DMS53 (cell line): Measurements from ENCODE around the gene ANXA3.
"Not testable (repeated sequence)": the region's sequence is repeated elsewhere in the genome, so short reads cannot be mapped to it uniquely, and the experiment has no call there.

Experiments
- DNase-seq: peaks from one replicate; lab custom pipeline; 2025; lab: John Stamatoyannopoulos, UW

Gene ANXA3

DNA sequence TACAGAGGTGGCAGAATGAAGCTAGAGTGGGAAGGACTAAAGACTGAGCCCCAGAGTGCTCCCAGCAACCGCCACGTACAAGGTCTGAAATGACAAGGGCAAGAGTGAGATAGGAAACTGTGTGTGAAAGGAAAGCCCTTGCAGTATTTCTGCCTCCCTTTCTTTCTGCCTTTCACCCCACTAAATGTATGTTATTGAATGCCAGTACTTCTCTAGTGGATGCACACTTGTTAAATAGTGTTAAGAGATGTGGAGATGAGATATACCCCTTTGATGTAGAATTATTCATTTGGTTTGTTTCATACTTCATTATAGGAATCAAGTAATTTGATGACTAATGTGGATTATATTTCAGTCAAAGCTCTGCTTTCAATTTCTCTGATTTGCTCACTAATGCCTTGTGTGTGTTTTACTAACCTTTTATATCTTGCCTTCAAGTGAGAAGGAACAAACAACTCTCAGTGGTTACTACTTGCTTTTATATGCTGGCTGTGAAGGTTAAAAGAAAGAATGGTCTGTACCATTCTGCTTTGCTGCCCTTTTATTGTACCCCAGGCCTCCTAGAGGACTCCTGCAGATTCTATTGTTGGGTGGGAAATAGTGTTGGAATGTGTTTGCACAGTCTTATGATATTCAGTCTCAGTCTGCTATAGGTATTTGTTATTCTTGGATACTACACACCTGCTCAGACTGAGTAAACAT lies 8.0 kb upstream of the ANXA3 start:
- DNase-seq = peak; percentile 10

- DNase-seq = no peak
These were observed 6.9 kb upstream of the ANXA3 start for GRCh38 chr4:78544678-78545077.

- DNase-seq = no peak
These were observed 6.0 kb upstream of the ANXA3 start for GRCh38 chr4:78545275-78546246.

DNA sequence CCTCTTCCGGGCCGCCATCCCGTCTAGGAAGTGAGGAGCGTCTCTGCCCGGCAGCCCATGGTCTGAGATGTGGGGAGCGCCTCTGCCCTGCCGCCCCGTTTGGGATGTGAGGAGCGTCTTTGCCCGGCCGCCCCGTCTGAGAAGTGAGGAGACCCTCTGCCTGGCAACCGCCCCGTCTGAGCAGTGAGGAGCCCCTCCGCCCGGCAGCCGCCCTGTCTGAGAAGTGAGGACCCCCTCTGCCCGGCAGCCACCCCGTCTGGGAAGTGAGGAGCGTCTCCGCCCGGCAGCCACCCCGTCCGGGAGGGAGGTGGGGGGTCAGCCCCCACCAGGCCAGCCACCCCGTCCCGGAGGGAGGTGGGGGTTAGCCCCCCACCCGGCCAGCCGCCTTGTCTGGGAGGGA lies 3.7 kb upstream of the ANXA3 start:
- DNase-seq = not testable (repeated sequence)

DNA sequence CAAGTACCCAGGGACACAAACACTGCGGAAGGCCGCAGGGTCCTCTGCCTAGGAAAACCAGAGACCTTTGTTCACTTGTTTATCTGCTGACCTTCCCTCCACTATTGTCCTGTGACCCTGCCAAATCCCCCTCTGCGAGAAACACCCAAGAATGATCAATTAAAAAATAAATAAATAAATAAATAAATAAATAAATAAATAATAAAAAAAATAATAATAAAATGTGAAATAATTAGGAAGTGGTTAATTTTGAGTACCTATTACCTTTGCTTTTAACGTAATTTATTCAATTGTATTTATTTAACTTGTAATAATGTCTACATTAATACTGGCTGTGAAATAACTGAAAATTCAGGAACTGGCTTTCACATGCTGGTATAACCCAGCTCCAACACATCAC lies 2.7 kb upstream of the ANXA3 start:
- not testable (repeated sequence) for DNase-seq

DNA sequence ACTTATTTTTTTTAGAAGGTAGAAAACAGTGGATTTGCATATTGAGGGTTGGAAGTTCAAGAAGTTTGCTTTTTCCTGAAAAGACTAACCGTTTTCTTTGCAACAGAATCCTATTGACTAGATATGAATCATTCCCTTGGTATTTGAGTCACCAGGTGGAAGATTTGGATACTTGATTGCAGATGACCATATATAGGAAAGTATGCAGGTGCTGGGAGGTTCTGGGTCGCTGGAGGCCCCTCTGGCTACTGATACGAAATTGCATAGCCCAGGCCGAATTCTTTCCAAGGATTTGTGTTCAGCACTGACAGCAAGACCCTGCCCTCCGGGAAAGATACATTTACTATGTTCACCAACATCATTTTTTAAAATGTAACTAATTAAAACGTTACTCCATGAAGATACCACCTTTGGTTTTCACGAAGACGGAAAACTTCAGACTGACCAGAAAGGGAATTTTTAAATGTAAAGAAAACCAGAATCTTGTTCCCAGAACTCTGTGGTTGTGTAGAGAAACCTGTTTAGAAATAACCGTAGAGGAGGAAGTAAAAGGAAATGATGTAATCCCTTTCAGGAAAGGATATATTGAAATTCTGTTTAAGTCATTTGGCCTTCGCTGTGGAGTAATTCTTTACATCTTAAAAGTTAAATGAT lies 946 bp downstream of the ANXA3 start:
- peak; percentile 21 for DNase-seq

GRCh38 chr4:78553043-78553396 lies 1.4 kb downstream of the ANXA3 start:
- DNase-seq = no peak

DNA sequence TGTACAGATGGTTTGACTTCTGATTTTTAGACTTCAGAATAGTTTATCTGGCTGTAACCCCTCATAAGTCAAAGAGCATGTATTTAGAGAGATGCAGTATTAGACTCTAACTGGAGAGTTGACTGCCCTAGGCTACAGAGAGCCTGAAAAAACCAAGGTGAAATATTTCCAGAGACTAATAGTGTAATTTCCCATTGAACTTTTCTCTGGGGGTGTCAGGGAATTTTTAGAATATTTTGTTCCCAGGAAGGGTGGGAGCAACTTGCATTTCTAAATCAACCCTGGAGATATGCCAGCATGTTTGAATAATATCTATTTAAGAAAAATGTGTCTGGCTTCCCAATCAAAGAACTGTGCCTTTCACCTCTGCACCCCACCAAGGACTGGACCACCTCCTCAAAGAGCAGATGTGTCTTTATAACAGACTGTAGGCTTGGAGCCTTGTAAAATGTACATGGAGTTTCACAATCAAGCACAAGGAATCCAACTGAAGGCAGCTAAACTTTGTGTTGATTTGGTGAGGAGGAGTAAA lies 2.0 kb downstream of the ANXA3 start:
- no peak for DNase-seq

GRCh38 chr4:78556665-78557064 lies 5.1 kb downstream of the ANXA3 start:
- no peak for DNase-seq

GRCh38 chr4:78557841-78558240 lies 6.3 kb downstream of the ANXA3 start:
- no peak for DNase-seq

DNA sequence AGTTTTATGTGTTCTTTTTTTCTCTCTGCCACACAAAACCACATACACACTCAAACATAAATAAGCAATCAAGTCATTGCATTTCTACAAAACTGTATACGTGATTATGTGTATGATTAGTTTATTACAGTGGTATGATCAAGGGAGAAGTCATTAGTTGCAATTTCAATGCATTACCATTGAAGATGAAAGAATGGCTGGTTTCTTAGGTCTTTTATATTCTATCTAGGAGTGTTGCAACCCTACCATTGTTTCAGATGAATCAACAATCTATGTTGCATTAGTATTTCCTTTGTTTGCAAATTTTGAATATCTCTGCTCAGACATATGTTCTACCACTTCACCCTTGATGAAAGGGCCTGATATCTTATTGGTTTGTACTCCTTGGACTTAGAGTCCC lies 6.8 kb downstream of the ANXA3 start:
- DNase-seq = no peak

- DNase-seq = no peak
These were observed 8.9 kb downstream of the ANXA3 start for GRCh38 chr4:78560296-78560963.

DNA sequence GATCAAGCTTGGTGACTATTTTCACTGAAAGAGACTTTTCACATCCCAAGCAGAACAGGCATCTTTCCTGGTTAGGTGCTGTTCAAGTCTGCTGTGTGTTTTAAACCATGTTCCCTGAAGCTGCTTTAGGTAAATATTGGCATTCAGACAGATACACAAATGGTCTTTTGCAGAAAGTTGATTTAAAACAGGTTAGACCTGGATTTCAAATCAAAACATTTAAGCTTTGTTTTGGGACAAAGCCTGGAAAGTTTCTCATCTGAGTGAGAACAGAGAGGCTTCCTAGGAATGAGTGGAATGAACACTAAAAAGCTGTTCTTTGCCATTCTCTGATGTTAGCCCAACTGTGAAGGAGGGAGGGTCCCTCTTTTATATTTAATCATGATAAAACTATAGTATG lies 10.1 kb downstream of the ANXA3 start:
- DNase-seq = peak; percentile 37

DNA sequence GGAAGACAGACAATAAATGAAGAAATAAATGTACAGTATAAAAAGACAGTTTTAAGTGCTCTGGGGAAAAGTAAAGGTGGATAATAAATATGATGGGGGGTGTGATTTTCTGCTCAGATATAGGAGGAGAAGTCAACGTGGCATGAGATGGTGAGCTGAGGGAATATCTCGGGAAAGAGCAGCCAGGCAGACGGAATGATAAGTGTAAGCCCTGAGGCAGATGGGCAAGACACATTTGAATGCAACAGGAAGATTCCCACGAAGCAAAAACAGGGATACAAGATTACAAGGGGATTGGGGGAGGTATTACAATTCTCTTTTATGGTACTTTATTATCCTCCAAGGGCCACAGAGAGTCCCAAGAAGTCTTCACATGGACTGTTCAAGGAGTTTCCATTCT lies 11.1 kb downstream of the ANXA3 start:
- DNase-seq = no peak

- no peak for DNase-seq
These were observed 14.4 kb downstream of the ANXA3 start for GRCh38 chr4:78565971-78566372.

DNA sequence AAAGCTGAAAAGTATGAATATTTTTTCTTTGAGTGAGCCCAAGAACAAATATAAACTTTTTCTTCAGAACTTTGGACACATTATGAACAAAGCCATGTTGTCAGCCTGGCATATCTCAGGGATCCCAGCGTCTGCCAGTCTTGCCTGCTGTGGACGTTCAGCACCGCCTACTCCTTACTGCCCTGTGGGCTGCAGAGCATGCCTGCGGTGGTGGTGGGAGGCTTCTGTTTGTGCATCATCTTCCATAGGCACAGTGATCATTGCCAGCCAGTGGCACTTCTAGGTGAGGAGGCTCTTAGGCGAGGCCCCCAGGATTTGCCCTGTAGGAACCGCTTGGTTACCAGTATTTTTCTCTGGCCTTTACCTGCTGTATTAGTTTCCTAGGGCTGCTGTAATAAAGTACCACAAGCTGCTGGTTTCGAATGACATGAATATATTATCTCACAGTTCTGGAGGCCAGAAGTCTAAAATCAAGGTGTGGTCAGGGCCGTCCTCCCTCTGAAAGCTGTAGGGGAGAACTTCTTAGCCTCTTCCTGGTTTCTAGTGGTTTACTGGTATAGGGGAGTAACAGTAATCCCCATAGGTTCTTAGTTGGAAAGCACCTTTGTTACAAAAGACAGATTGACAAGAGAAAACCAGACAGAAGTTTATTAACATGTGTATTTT lies 15.4 kb downstream of the ANXA3 start:
- DNase-seq = no peak

DNA sequence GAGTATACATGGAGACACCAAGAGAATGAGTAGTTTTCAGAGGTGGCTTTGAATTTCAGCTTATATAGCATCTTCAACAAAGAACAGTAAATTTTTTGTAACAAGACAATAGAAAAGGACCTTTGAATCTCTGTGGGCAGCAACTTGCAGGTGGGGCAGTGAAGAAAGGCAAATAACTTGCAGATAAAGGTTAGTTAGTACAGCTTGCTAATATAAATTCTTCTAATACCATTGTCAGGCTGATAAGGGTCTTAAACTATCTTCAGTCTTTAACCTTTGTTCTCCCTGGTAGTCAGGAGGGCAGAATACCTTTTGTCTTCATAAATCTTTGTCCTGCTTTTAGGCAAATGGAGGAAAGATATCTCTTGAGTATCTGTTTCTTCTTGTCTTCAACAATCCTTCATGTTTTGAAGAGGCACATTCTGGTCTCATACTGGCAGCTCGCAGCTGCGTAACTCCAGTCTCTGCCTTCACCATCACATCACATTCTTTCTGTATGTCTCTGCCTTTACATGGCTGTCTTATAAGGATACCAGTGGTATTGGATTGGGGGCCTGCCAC lies 16.0 kb downstream of the ANXA3 start:
- no peak for DNase-seq

- no peak for DNase-seq
These were observed 17.2 kb downstream of the ANXA3 start for GRCh38 chr4:78568640-78569305.

- DNase-seq = no peak
These were observed 17.8 kb downstream of the ANXA3 start for GRCh38 chr4:78569306-78569821.

- no peak for DNase-seq
These were observed 18.5 kb downstream of the ANXA3 start for GRCh38 chr4:78570117-78570516.
